GM06990 (cell line): Measurements from ENCODE around the gene SCGB1D4.

Source experiments
- DNase-seq: peaks from one replicate; pipeline ENCODE4 v3.0.0-alpha.2; 2011; ENCODE audit not compliant: insufficient read length; ENCODE audit errors: extremely low read depth
- H3K27me3 ChIP-seq: replicated peaks from 2 replicates; pipeline ENCODE4 v1.6.0; 2011; ENCODE audit warnings: low read length; ENCODE audit not compliant: control insufficient read depth, insufficient read depth
- H3K36me3 ChIP-seq: 2 replicates; pipeline ENCODE4 v1.5.1; 2011; ENCODE audit warnings: low read length; ENCODE audit not compliant: control insufficient read depth, insufficient read depth
- H3K4me3 ChIP-seq: replicated peaks from 2 replicates; pipeline ENCODE4 v1.5.1; 2011; ENCODE audit warnings: low read depth, mild to moderate bottlenecking, control low read depth, low read length
- CTCF ChIP-seq: IDR thresholded peaks from 2 replicates; pipeline ENCODE4 v1.5.1; 2011; ENCODE audit warnings: low read length, control low read depth, mild to moderate bottlenecking, inconsistent platforms; ENCODE audit not compliant: insufficient read depth, poor library complexity, severe bottlenecking

SCGB1D4 gene

GRCh38 chr11:62253999-62254542 is 44.8 kb downstream of the SCGB1D4 start:
- H3K27me3 ChIP-seq = no peaks in the 10 kb centered on the region

GRCh38 chr11:62251698-62252097 is 47.2 kb downstream of the SCGB1D4 start:
- H3K27me3 ChIP-seq = no peaks in the 10 kb centered on the region
- no peak for TF ChIP-seq CTCF
- DNase-seq = no peak
- no peaks in the 10 kb centered on the region for H3K36me3 ChIP-seq
- H3K4me3 ChIP-seq = no peak overlapping the region

More at GRCh38 chr11:62253999-62254542, 44.8 kb downstream of the SCGB1D4 start:
- DNase-seq = no peak
- H3K4me3 ChIP-seq = no peak overlapping the region
- TF ChIP-seq CTCF = no peak
- H3K36me3 ChIP-seq = no peaks in the 10 kb centered on the region
